HG03097 (cell line): ENCODE data around the gene PET117.
"Not testable (repeated sequence)": the region's sequence is repeated elsewhere in the genome, so short reads cannot be mapped to it uniquely, and the experiment has no call there.

Experiments used
- ATAC-seq: cut with Tn5 transposase; IDR thresholded peaks from one replicate; pipeline ENCODE4 v1.9.1; 2021; ENCODE audit not compliant: unreplicated experiment, low FRiP score

PET117 gene

DNA sequence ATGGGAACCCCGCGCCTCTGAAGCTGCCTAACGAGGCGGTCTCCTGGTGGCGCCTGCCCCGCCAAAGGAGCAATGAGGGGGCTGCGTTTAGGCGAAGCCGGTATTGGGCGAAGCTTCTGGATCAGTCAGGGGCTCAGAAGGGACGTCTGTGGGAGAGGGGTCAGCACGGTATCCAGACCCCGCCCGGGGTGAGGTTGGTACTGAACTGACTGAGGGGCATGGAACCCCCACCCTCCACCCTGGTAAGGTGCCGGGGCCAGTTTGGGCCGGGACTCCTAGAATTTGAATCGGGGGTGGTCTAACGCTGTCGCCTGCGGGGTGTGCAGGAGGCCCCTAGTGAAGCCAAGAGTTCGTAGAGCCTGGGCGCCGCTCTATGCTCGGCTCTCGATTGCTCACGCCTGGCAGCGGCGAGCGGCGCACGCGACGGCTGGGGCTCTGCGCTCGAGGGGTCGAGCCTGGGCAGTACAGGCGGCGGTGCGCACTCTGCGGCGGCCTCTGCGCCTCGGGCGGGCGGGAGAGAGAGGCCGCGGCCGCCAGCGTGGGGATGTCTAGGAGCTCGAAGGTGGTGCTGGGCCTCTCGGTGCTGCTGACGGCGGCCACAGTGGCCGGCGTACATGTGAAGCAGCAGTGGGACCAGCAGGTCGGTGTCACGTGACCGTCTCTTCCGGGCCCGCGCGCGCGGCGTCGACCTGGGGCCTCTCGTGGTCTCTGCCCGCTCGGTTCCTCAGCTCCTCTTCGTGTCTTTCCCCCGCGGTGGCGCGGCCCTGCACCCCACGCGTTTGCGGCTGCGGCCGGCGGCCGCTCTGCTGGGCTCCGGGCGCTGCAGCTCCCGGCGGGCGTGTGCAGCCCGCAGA lies at the start of gene PET117, which contains the start of gene KAT14:
TSS of gene PET117 (plus strand) at position 452 of the 854 bp plus-strand sequence. CDS start at position 545, 93 bp downstream.
TSS of gene KAT14 (plus strand) at position 452 of the 854 bp plus-strand sequence. CDS start 4,798 bp downstream, outside the sequence.
- peak; percentile 85 for ATAC-seq

- not testable (repeated sequence) for ATAC-seq
These were observed 49.4 kb upstream of the PET117 start for GRCh38 chr20:18088298-18088697.

- ATAC-seq: not testable (repeated sequence)
These were observed 48.8 kb upstream of the PET117 start for GRCh38 chr20:18088841-18089240.

DNA sequence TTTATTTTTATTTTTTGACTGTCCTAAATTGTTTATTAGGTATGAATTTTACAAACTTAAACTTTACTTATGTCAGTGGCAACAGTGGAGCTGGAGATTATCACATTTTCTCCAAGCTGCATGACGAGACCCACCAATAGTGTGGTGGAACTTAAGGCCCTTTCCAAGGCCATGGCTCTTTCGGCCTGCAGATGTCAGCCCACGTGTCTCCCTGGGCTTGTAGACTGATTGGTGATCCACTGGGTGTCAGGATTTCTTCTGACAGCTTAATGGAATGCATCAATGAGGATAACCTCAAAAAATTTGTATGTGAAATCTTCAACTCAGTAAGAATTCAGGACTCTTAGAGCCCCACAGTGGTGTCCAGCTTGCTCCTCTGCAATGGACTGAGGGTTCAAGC lies 47.6 kb upstream of the PET117 start:
- ATAC-seq: no peak

GRCh38 chr20:18090477-18090876 lies 47.2 kb upstream of the PET117 start:
- ATAC-seq: no peak

DNA sequence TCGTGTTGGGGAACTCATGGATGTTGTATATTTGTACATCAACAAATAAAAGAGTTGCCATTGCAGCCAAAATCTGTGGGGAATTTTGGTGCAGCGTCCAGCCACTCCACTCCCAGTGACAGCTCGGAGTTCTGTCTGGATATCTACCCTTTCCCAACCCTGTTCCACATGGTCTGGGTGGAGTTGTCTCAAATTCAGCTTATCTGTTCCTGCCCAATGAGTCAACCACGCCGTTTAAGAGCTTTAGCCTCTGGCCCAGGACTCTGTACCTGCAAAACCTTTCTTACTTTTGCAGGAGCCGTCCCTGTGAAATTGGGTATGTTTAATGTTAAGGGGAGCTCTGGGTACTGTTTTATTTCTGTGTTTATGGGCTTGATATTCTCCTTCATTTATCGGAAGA lies 46.0 kb upstream of the PET117 start:
- no peak for ATAC-seq

DNA sequence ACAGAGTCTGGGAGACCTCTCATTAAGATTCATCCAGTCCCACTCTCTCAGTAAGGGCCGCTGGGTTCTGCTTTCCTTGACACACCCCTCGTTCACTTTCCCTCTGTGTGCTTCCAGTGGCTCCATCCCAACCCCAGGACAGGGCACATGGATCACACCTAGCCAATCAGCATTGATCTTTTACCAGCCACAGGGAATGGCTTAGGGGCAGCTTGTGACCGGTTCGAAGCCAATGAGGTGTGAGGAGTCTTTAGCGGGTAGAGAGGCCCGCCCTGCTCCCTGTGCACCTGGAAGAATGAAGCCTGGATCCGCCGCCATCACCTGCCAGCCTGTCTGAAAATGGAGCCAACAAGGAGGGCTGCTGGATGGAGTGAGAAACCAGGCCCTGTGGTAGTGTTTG lies 44.8 kb upstream of the PET117 start:
- no peak for ATAC-seq

DNA sequence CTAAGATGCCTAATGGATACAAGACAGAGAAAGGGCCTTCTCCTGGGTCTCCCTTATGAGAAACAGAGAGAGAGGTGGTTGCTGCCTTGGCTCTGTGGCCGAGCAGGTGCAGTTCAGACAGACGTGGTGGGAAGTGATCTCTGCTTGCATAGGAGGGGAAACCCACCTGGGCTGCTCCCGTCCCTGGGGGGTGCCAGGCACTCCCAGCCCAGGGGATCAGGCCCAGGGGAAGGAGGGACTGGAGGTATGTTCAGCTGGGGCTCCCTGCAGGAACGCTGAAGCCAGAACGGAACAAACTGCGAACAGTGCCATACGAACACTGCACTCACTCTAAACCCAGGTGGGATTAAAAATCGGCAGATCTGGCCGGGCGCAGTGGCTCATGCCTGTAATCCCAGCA lies 44.3 kb upstream of the PET117 start:
- no peak for ATAC-seq

DNA sequence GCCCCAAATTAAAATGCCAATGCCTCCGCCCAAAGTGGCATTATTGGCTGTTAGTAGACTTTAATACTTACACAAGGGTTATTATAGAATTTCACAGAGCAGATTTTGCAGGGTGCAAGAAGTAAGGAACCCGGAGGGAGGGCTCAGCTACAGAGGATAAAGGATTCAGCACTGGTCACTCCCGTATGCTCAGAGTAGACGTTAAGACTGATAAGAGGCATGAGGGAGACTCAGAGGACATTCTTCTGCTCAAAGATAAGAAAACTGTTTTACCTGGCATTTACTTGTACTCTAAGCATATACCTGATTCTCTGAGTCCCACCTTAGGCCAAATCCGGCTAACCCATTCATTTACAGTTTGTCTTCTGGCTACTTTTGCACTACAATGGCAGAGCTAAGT lies 43.5 kb upstream of the PET117 start:
- no peak for ATAC-seq

- ATAC-seq: not testable (repeated sequence)
These were observed 37.1 kb upstream of the PET117 start for GRCh38 chr20:18100569-18100968.

DNA sequence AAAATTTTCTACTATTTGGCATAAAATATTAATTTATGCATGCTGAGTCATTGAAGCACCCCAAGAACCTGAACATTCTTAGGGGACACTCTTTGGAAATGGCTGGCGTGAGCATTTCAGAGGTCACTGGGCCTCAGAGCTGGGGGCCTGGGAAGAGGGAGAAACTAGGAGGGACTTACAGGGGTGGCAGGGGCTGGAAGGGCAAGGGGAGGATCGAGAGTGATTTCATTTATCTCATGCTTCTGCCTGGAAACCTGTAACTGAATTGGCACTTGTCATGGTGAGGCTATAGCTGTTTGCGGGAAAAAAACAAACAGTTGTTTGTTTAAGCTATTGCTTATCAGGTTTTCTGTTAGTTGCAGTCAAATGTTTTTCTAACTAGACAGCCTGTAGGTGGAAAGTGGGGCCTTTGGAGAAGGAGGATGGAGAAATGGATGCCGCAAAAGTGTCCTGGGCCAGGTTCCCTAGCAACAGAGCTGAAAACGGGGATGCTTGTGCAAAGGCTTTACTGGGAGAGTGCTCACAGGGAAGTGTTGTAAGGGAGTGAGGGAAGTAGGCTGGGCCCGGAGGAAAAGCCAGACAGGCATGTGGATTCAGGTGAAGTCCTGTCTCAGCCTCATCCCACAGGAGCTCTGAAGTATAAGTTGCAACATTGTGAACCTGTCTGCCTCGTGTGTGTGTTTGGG lies 36.4 kb upstream of the PET117 start:
- ATAC-seq: no peak

DNA sequence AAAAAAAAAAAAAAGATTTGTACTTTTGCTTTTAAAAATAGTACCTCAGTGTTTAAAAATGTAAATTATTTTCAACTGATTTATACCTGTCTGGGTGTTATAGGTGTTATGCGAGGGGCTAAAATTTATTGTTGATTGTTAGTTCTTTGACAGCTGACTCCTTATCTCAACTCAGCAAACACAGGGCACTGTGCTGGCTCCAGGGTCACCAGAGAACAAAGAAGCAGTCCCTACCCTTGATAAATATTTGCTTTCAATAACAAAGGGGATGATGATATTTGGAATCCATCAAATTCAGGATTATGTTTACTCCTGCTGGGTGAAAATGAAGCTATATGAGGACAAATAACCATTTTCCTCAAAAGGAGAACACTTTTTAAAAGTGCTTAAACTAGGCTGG lies 34.2 kb upstream of the PET117 start:
- ATAC-seq: no peak

DNA sequence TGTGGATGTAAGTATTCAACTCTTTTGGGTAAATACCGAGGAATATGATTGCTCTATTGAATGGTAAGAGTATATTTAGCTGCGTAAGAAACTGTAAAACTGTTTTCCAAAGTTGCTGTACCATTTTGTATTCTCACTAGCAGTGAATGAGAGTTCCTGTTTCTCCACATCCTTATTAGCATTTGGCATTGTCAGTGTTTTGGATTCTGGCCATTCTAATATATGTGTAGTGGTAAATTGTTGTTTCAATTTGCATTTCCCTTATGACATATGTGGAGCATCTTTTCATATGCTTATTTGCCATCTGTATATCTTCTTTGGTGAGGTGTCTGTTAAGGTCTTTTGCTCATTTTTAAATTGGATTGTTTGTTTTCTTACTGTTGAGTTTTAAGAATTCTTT lies 29.3 kb upstream of the PET117 start:
- ATAC-seq: no peak

DNA sequence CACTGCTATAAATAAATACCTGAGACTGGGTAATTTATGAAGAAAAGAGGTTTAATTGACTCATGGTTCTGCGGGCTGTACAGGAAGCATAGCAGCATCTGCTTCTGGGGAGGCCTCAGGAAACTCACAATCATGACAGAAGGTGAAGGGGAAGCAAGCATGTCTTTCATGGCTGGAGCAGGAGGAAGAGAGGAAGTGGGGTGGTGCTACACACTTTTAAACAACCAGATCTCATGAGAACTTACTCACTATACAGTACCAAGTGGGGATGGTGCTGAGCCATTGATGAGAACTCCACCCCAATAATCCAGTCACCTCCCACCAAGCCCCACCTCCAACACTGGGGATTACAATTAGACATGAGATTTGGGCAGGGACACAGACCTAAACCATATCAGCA lies 9.1 kb upstream of the PET117 start:
- not testable (repeated sequence) for ATAC-seq

DNA sequence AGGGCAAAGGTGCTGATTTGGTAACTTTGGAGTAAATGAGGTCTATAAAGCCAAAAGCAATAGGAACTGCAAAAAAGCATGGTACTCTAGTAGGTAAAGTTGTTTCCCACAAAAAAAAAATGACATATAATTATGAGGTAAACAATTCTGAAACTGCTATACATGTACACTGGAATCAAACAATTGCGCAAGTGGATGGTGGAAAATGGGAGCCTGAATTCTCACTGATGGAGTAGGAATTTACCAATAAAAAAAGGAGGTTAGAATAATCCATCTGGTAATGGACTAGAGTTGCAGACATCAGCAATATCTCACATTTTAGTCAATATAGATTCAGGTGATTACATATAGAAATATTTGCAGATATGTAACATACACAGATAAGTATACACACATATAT lies 5.0 kb upstream of the PET117 start:
- no peak for ATAC-seq

DNA sequence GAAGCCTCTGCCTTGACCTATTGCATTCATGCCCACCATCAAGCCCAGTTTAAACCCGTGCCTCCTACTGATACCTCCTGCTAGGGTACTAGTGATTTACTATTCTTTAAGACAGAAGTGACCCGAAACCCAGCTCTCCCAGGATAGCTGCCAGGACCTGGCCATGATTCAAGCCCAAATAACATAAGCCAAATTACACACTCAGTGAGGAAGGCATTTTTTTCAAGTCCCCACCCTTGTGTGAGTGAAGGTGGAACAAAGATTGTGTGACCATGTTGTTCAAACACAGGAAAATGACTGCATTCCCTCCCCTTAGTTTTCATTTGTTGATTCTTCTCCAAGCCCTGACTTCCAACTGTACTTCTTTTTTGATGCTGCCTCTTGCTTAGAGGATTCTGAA lies 3.7 kb upstream of the PET117 start:
- ATAC-seq: no peak

DNA sequence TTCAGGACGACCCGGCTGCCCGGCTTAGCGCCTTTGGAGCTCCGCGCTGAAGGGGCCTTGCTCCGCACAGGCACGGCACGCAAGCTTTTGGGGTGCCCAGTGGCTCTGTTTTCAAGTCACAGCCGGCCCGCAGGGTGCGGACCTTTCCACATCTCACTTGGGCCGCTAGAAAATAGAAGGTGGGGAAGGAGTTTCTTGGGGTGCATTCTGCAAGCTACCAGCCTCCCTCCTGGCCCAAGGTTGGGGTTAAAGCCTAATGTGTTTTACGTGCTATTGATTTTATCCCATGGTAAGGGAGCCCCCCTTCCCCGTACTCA lies 561 bp downstream of the PET117 start:
- no peak for ATAC-seq

DNA sequence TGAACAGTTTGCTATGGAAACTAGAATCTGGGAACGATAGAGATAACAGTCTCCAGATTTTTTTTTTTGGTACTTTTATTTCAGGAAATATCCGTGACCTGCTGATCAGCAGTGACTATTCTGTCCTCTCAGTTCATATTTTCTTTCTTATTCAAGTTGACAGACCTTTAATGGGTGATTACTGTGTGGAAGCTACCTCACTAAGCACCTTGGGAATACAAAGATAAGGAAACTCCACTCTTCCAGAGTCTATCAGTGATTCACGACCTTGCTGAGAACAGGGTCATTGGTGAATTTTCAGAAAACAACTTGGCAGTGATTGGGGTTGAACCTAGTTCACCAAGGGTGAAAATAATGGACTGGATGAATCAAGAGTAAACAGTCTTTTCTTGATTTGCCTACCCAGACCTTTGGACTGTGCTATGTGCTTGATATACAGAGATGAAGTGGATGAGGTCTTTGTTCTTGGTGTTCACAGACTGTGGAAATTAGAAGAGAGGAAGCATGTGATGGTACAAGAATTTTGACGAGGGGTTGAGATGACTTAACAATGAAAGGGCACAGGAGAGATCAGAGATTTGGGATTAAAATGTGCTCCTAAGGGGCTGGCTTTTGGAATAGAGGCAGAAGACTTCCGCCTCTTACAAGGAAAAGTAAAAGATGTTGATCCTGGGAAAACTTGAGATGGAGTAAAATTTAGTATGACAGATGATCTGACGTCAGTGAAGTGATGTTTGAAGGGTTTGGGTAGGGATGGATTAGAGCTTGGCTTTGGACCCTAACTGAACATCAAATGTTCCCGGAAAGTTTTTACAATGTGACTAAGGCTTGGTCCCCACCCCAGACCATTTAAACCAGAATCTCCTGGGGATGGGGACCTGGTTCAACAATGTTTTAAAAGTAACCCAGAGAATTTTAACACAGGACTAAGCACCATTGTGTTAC lies 1.2 kb downstream of the PET117 start:
- no peak for ATAC-seq

- ATAC-seq: no peak
These were observed 2.2 kb downstream of the PET117 start for GRCh38 chr20:18139832-18140231.

DNA sequence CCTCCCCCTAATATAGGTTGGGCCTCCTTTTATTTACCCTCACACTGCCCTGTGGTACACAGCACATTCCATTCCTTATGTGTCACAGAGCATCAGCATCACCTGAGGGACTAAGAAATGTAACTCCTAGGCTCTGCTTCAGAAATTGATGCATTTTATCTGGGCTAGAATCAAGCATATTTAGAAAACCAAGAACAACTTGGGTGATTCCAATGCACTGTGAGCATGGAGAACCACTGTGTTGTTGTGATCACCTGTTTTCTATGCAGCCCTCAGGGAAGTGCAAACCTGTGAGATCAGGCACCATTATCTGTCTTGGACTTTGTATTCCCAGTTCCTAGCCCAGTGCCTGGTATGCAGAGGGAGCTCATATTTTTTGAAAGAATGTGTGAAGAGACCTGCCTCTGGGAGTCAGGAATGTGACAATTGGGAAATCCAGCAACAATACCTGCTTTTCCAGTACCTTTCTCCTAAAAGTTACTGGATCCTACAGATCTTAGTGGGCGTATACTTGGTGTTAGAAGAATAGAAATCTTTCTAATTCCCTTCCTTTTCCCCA lies 7.0 kb downstream of the PET117 start:
- no peak for ATAC-seq

GRCh38 chr20:18154342-18154741 lies 16.7 kb downstream of the PET117 start:
- no peak for ATAC-seq
